PC-9 (cell line): ENCODE results near the gene GPS1.

ENCODE experiments used
- EZH2 ChIP-seq: fragments of 200-600 bp; sonication (generic); IDR thresholded peaks from 2 replicates; pipeline ENCODE4 v1.8.0; 2017; ENCODE audit warnings: antibody characterized with exemption, low read depth
- TF ChIP-seq, protein P1 (sequence below): fragments of 200-600 bp; sonication (generic); conservative IDR thresholded peaks from 2 replicates; pipeline ENCODE4 v1.6.1; 2017; ENCODE audit warnings: mixed run types, antibody characterized with exemption, mild to moderate bottlenecking, moderate library complexity

DNA sequence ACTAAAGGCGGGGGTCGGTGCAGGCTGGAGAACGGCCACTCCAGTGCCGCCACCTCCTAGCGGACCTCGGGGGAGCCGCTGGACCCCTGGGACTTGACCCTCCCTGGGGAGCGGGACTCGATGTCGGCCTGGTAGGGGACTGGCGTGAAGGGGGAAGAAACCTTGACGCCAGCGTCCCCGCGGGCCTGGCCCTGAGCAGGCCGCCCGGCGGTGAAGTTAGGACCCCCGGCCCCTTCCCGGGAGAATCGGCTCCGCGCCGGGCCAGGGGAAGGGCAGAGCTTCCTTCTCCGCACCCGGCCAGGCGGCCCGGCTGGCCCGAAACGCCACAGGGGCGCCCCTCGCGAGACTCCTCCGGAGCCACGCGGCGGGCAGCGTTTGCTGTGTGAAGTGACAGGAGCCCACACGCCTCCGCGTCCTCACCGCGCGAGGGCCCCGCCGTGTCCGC lies 13.5 kb downstream of the GPS1 start:
- TF ChIP-seq, protein P1, sequence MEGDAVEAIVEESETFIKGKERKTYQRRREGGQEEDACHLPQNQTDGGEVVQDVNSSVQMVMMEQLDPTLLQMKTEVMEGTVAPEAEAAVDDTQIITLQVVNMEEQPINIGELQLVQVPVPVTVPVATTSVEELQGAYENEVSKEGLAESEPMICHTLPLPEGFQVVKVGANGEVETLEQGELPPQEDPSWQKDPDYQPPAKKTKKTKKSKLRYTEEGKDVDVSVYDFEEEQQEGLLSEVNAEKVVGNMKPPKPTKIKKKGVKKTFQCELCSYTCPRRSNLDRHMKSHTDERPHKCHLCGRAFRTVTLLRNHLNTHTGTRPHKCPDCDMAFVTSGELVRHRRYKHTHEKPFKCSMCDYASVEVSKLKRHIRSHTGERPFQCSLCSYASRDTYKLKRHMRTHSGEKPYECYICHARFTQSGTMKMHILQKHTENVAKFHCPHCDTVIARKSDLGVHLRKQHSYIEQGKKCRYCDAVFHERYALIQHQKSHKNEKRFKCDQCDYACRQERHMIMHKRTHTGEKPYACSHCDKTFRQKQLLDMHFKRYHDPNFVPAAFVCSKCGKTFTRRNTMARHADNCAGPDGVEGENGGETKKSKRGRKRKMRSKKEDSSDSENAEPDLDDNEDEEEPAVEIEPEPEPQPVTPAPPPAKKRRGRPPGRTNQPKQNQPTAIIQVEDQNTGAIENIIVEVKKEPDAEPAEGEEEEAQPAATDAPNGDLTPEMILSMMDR = no peak
- no peak for TF ChIP-seq EZH2
